BE2C (cell line): Measurements from ENCODE around the gene RAPGEF2.
"Not testable (repeated sequence)": the region's sequence is repeated elsewhere in the genome, so short reads cannot be mapped to it uniquely, and the experiment has no call there.

ENCODE experiments used
- DNase-seq: peaks from one replicate; pipeline ENCODE4 v3.0.0-alpha.2; 2020
- H3K27me3 ChIP-seq: fragments of 250-450 bp; sonication (Bioruptor Pico); 2 replicates; pipeline ENCODE4 v1.5.1; 2020; ENCODE audit warnings: mild to moderate bottlenecking
- H3K36me3 ChIP-seq: fragments of 250-450 bp; sonication (Bioruptor Pico); 2 replicates; pipeline ENCODE4 v1.5.1; 2020; ENCODE audit warnings: mild to moderate bottlenecking
- H3K4me1 ChIP-seq: fragments of 250-450 bp; sonication (Bioruptor Pico); 2 replicates; pipeline ENCODE4 v1.5.1; 2020
- H3K4me3 ChIP-seq: 2 replicates; pipeline ENCODE4 v1.5.1; 2011; ENCODE audit warnings: low read depth, low read length
- H3K9me3 ChIP-seq: fragments of 250-450 bp; sonication (Bioruptor Pico); 2 replicates; pipeline ENCODE4 v1.5.1; 2020
- CTCF ChIP-seq: IDR thresholded peaks from 2 replicates; pipeline ENCODE4 v1.5.1; 2012; ENCODE audit warnings: mild to moderate bottlenecking, low read depth, low read length

The RAPGEF2 gene

GRCh38 chr4:159110961-159111360 lies 8.1 kb downstream of the RAPGEF2 start:
- no peaks in the 10 kb centered on the region for H3K36me3 ChIP-seq
- no peaks in the 10 kb centered on the region for H3K27me3 ChIP-seq
- DNase-seq = no peak
- no peaks in the 10 kb centered on the region for H3K9me3 ChIP-seq
- H3K4me3 ChIP-seq = no peak overlapping the region
- no peak for TF ChIP-seq CTCF
- H3K4me1 ChIP-seq = no peaks in the 10 kb centered on the region

GRCh38 chr4:159111416-159111815 lies 8.5 kb downstream of the RAPGEF2 start:
- H3K36me3 ChIP-seq = no peaks in the 10 kb centered on the region

GRCh38 chr4:159113366-159113765 lies 10.5 kb downstream of the RAPGEF2 start:
- not testable (repeated sequence) for H3K27me3 ChIP-seq, H3K4me1 ChIP-seq, DNase-seq, H3K36me3 ChIP-seq, H3K9me3 ChIP-seq, H3K4me3 ChIP-seq

More at GRCh38 chr4:159111416-159111815, 8.5 kb downstream of the RAPGEF2 start:
- H3K4me1 ChIP-seq = peaks cover 3% of the 10 kb centered on the region; the same call in 1 of the 2 replicates
- no peaks in the 10 kb centered on the region for H3K27me3 ChIP-seq
- DNase-seq = no peak
- H3K9me3 ChIP-seq = no peaks in the 10 kb centered on the region
- H3K4me3 ChIP-seq = no peak overlapping the region
- TF ChIP-seq CTCF = no peak

GRCh38 chr4:159116098-159116497 lies 13.2 kb downstream of the RAPGEF2 start:
- not testable (repeated sequence) for H3K9me3 ChIP-seq, H3K4me3 ChIP-seq, H3K36me3 ChIP-seq, H3K4me1 ChIP-seq, DNase-seq, H3K27me3 ChIP-seq

GRCh38 chr4:159116693-159117092 lies 13.8 kb downstream of the RAPGEF2 start:
- H3K4me3 ChIP-seq, H3K36me3 ChIP-seq, H3K27me3 ChIP-seq, H3K4me1 ChIP-seq, DNase-seq, H3K9me3 ChIP-seq: not testable (repeated sequence)

- H3K9me3 ChIP-seq = no peaks in the 10 kb centered on the region
Observed at GRCh38 chr4:159117564-159117963, 14.7 kb downstream of the RAPGEF2 start.

GRCh38 chr4:159117968-159118367 lies 15.1 kb downstream of the RAPGEF2 start:
- no peak for DNase-seq
- peaks cover 7% of the 10 kb centered on the region; the same call in 1 of the 2 replicates for H3K4me1 ChIP-seq
- TF ChIP-seq CTCF = no peak
- no peaks in the 10 kb centered on the region for H3K9me3 ChIP-seq
- H3K27me3 ChIP-seq = no peaks in the 10 kb centered on the region
- H3K36me3 ChIP-seq = no peaks in the 10 kb centered on the region
- no peak overlapping the region for H3K4me3 ChIP-seq

More at GRCh38 chr4:159117564-159117963, 14.7 kb downstream of the RAPGEF2 start:
- DNase-seq = no peak
- H3K36me3 ChIP-seq = no peaks in the 10 kb centered on the region
- H3K4me1 ChIP-seq = peaks cover 7% of the 10 kb centered on the region; the same call in 1 of the 2 replicates
- TF ChIP-seq CTCF = no peak
- H3K27me3 ChIP-seq = no peaks in the 10 kb centered on the region
- no peak overlapping the region for H3K4me3 ChIP-seq

- no peak for TF ChIP-seq CTCF
- peaks cover 4% of the 10 kb centered on the region; the same call in 1 of the 2 replicates for H3K4me1 ChIP-seq
- H3K36me3 ChIP-seq = no peaks in the 10 kb centered on the region
- no peak for DNase-seq
- no peaks in the 10 kb centered on the region for H3K27me3 ChIP-seq
- no peak overlapping the region for H3K4me3 ChIP-seq
- no peaks in the 10 kb centered on the region for H3K9me3 ChIP-seq
Observed at GRCh38 chr4:159121371-159121770, 18.5 kb downstream of the RAPGEF2 start.
